H1 (cell line): ENCODE results near the gene GJB3.
"Not testable (repeated sequence)": the region's sequence is repeated elsewhere in the genome, so short reads cannot be mapped to it uniquely, and the experiment has no call there.

ENCODE experiments used
- BACH1 ChIP-seq: IDR thresholded peaks from 2 replicates; pipeline ENCODE4 v1.6.1; 2012; ENCODE audit warnings: low read length, improper control_type of control experiment
- CBX8 ChIP-seq: fragments of 300-800, 300-1000 bp; sonication (generic); IDR thresholded peaks from 2 replicates; pipeline ENCODE4 v1.7.1; 2016; ENCODE audit warnings: low read depth, low read length, borderline replicate concordance
- EZH2 ChIP-seq: fragments of 200-600 bp; sonication (generic); IDR thresholded peaks from 2 replicates; pipeline ENCODE4 v1.7.1; 2012; ENCODE audit warnings: low read depth, mild to moderate bottlenecking, moderate library complexity, low read length, inconsistent platforms; ENCODE audit not compliant: severe bottlenecking
- GABPA ChIP-seq: IDR thresholded peaks from 2 replicates; pipeline ENCODE4 v1.6.1; 2011; ENCODE audit warnings: mild to moderate bottlenecking, low read length, moderate library complexity, borderline replicate concordance; ENCODE audit not compliant: insufficient read depth
- HDAC6 ChIP-seq: IDR thresholded peaks from one replicate; pipeline ENCODE4 v1.7.1; 2012; ENCODE audit warnings: low read depth, mild to moderate bottlenecking, inconsistent platforms, low read length, moderate library complexity
- KDM1A ChIP-seq: fragments of 200-600, 300-600 bp; sonication (generic); IDR thresholded peaks from 2 replicates; pipeline ENCODE4 v1.7.1; 2016; ENCODE audit warnings: mild to moderate bottlenecking, low read length, borderline replicate concordance
- KDM5A ChIP-seq: fragments of 200-600 bp; IDR thresholded peaks from 2 replicates; pipeline ENCODE4 v1.7.1; 2012; ENCODE audit warnings: mild to moderate bottlenecking, low read length, inconsistent platforms, mixed read lengths
- POLR2A ChIP-seq, 2 experiments: IDR thresholded peaks; 1 replicate in 1 of 2; 2 replicates in 1 of 2; pipeline ENCODE4 v1.6.1; 2011; ENCODE audit warnings: low read depth in 2 of 2, low read length in 2 of 2, mild to moderate bottlenecking in 2 of 2; ENCODE audit errors: control extremely low read depth in 1 of 2
- SIN3A ChIP-seq, 2 experiments: IDR thresholded peaks in 1 of 2; conservative IDR thresholded peaks in 1 of 2; 2 replicates each; pipeline ENCODE4 v1.6.1; 2011 to 2012; ENCODE audit warnings: low read length in 2 of 2, improper control_type of control experiment in 1 of 2, low read depth in 1 of 2, mild to moderate bottlenecking in 1 of 2
- SP1 ChIP-seq: IDR thresholded peaks from 2 replicates; pipeline ENCODE4 v1.6.1; 2011; ENCODE audit warnings: low read depth, low read length
- SP2 ChIP-seq: IDR thresholded peaks from 2 replicates; pipeline ENCODE4 v1.6.1; 2012; ENCODE audit warnings: mild to moderate bottlenecking, low read length, inconsistent platforms
- TF ChIP-seq, protein P1 (sequence below), 3 experiments: IDR thresholded peaks; 1 replicate in 2 of 3; 2 replicates in 1 of 3; pipeline versions ENCODE4 v1.5.1 to v1.6.1; 2011; ENCODE audit warnings: low read length in 3 of 3, mild to moderate bottlenecking in 3 of 3, inconsistent platforms in 2 of 3, low read depth in 1 of 3, moderate library complexity in 1 of 3; ENCODE audit not compliant: insufficient read depth in 1 of 3; ENCODE audit errors: control extremely low read depth in 1 of 3
- TF ChIP-seq, protein P2 (sequence below): IDR thresholded peaks from 2 replicates; pipeline ENCODE4 v1.6.1; 2012; ENCODE audit warnings: low read length, inconsistent platforms
- TF ChIP-seq, protein P3 (sequence below): IDR thresholded peaks from 2 replicates; pipeline ENCODE4 v1.6.1; 2012; ENCODE audit warnings: inconsistent platforms

DNA sequence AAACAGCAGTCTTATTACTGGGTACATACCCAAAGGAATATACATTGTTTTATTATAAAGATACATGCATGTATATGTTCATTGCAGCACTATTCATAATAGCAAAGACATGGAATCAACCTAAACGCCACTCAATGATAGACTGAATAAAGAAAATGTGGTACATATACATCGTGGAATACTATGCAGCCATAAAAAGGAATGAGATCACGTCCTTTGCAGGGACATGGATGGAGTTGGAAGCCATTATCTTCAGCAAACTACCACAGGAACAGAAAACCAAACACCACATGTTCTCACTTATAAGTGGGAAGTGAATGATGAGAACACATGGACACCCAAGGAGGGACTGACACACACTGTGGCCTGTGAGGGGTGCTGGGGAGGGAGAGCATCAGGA, 29.8 kb downstream of the GJB3 start:
- TF ChIP-seq, protein P1, sequence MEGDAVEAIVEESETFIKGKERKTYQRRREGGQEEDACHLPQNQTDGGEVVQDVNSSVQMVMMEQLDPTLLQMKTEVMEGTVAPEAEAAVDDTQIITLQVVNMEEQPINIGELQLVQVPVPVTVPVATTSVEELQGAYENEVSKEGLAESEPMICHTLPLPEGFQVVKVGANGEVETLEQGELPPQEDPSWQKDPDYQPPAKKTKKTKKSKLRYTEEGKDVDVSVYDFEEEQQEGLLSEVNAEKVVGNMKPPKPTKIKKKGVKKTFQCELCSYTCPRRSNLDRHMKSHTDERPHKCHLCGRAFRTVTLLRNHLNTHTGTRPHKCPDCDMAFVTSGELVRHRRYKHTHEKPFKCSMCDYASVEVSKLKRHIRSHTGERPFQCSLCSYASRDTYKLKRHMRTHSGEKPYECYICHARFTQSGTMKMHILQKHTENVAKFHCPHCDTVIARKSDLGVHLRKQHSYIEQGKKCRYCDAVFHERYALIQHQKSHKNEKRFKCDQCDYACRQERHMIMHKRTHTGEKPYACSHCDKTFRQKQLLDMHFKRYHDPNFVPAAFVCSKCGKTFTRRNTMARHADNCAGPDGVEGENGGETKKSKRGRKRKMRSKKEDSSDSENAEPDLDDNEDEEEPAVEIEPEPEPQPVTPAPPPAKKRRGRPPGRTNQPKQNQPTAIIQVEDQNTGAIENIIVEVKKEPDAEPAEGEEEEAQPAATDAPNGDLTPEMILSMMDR (IDR thresholded peaks at IDR 0.05; ENCODE audit: control extremely low read depth in 1 of 3, insufficient read depth in 1 of 3, low read depth in 1 of 3, low read length in 3 of 3): not testable (repeated sequence)
- TF ChIP-seq, protein P2, sequence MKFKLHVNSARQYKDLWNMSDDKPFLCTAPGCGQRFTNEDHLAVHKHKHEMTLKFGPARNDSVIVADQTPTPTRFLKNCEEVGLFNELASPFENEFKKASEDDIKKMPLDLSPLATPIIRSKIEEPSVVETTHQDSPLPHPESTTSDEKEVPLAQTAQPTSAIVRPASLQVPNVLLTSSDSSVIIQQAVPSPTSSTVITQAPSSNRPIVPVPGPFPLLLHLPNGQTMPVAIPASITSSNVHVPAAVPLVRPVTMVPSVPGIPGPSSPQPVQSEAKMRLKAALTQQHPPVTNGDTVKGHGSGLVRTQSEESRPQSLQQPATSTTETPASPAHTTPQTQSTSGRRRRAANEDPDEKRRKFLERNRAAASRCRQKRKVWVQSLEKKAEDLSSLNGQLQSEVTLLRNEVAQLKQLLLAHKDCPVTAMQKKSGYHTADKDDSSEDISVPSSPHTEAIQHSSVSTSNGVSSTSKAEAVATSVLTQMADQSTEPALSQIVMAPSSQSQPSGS: not testable (repeated sequence)
- not testable (repeated sequence) for TF ChIP-seq CBX8; EZH2; KDM1A; HDAC6; SP1; POLR2A (IDR thresholded peaks at IDR 0.05; ENCODE audit: control extremely low read depth in 1 of 2, low read depth in 2 of 2, low read length in 2 of 2); GABPA; KDM5A; SIN3A (conservative IDR thresholded peaks at IDR 0.05 in 1 of 2, IDR thresholded peaks at IDR 0.05 in 1 of 2; ENCODE audit: low read depth in 1 of 2, low read length in 2 of 2); BACH1; SP2
- TF ChIP-seq, protein P3, sequence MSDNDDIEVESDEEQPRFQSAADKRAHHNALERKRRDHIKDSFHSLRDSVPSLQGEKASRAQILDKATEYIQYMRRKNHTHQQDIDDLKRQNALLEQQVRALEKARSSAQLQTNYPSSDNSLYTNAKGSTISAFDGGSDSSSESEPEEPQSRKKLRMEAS: not testable (repeated sequence)
